HEK293T (cell line): ENCODE measurements around the gene NBEA.

Experiments used
- ARNT ChIP-seq: fragments of 450-650 bp; IDR thresholded peaks from 2 replicates; pipeline ENCODE4 v1.6.1; 2017; ENCODE audit warnings: mild to moderate bottlenecking
- CTBP1 ChIP-seq: fragments of 450-650 bp; IDR thresholded peaks from 2 replicates; pipeline ENCODE4 v1.6.1; 2016; ENCODE audit warnings: borderline replicate concordance
- ELF4 ChIP-seq: fragments of 450-650 bp; IDR thresholded peaks from 2 replicates; pipeline ENCODE4 v1.6.1; 2017; ENCODE audit warnings: antibody characterized with exemption
- FOXM1 ChIP-seq: fragments of 450-650 bp; IDR thresholded peaks from 2 replicates; pipeline ENCODE4 v1.6.1; 2017; ENCODE audit warnings: mild to moderate bottlenecking, borderline replicate concordance
- LEF1 ChIP-seq: fragments of 450-650 bp; IDR thresholded peaks from 2 replicates; pipeline ENCODE4 v1.6.1; 2017; ENCODE audit warnings: mild to moderate bottlenecking, borderline replicate concordance
- SP1 ChIP-seq: fragments of 450-650 bp; IDR thresholded peaks from 2 replicates; pipeline ENCODE4 v1.6.1; 2017
- SUZ12 ChIP-seq: fragments of 450-650 bp; IDR thresholded peaks from 2 replicates; pipeline ENCODE4 v1.6.1; 2016; ENCODE audit warnings: mild to moderate bottlenecking
- ZNF384 ChIP-seq: fragments of 450-650 bp; IDR thresholded peaks from 2 replicates; pipeline ENCODE4 v1.6.1; 2016

DNA sequence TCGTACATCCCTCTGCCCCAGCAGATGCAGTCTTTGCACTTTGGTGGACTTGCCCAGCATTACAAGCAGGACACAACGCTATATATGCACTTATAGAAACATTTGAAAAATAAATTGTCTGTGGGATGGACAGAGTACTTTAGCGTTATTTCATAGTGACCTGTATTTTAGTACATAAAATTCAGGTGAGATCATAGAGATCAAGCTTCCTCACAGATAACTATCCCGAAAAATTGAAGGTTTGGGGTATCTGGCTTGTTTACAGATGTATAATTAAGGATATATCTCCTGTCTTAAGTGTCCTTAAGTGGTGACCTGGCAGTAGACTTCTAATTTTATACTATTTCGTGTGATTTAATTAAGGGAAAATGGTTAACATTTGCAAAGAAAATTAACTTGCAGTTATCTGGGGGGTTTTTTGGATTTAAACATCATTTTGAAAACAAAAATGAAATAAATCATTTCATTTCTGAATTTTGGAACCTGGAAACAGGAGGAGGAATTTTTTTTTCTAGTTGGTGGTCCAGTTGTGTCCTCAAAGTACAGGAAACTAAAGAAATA lies 535.4 kb downstream of the NBEA start:
- TF ChIP-seq ARNT (no peak), SP1 (no peak), ZNF384 (no peak), SUZ12 (no peak), CTBP1 (no peak), ELF4 (no peak), FOXM1 (no peak), LEF1 (no peak)
